ENCODE data around the gene MIF. TPM values are rescaled to one million over a fixed set of nuclear protein-coding genes. Genes with fewer than 3 reads are reported as not detected.

MIF gene
- total RNA-seq, result 1,000 to 10,000 TPM; 1,115 to 1,141 TPM

GRCh38 chr22:23893945-23894709 is at the start of gene MIF:
TSS of gene MIF (plus strand) at chr22:23894383. CDS start at chr22:23894475, 92 bp downstream.
- ChIA-PET POLR2A (interaction anchor here (0.6 to 2.5 kb wide), 12 partner anchors 10 to 1174 kb away, joined by 3 to 30 read pairs (median 6); partner anchors contain the start of genes CABIN1, SLC2A11 and ZNF70), CTCF (interaction anchor here (0.6 to 2.0 kb wide), 7 partner anchors 14 to 1417 kb away, joined by 3 to 13 read pairs (median 3); partner anchors contain the start of gene SLC2A11)

GRCh38 chr22:23844739-23845202 is 49.4 kb upstream of the MIF start:
- POLR2A ChIA-PET, result no interaction called here

GRCh38 chr22:23845265-23846080 is 48.7 kb upstream of the MIF start:
- POLR2A ChIA-PET, result no interaction called here

More at GRCh38 chr22:23844739-23845202, 49.4 kb upstream of the MIF start:
- CTCF ChIA-PET, result interaction anchor here (1.6 kb wide), 1 partner anchor 14 kb away, joined by 4 read pairs; no protein-coding TSS in a partner anchor

GRCh38 chr22:23846081-23846469 is 48.1 kb upstream of the MIF start:
- POLR2A ChIA-PET, result no interaction called here
- CTCF ChIA-PET, result interaction anchor here (1.6 kb wide), 1 partner anchor 13 kb away, joined by 4 read pairs; no protein-coding TSS in a partner anchor

More at GRCh38 chr22:23845265-23846080, 48.7 kb upstream of the MIF start:
- CTCF ChIA-PET, result interaction anchor here (1.6 kb wide), 1 partner anchor 13 kb away, joined by 4 read pairs; no protein-coding TSS in a partner anchor

- POLR2A ChIA-PET, result no interaction called here
- CTCF ChIA-PET, result interaction anchor here (0.7 to 3.3 kb wide), 2 partner anchors 11 to 19 kb away, joined by 3 to 24 read pairs; partner anchors contain the start of gene SLC2A11
Observed at GRCh38 chr22:23847310-23847920, 46.8 kb upstream of the MIF start.

- CTCF ChIA-PET, result interaction anchor here (1.1 to 3.3 kb wide), 3 partner anchors 10 to 80 kb away, joined by 3 to 24 read pairs (median 21); partner anchors contain the start of genes CHCHD10 and SLC2A11
Observed at GRCh38 chr22:23847991-23848864, 46.0 kb upstream of the MIF start.

GRCh38 chr22:23849009-23850006 is 44.9 kb upstream of the MIF start:
- ChIA-PET CTCF (interaction anchor here (0.6 to 3.3 kb wide), 30 partner anchors 8 to 251 kb away, joined by 3 to 24 read pairs (median 4); partner anchors contain the start of genes C22orf15, CHCHD10, DERL3 and SLC2A11), POLR2A (interaction anchor here (0.6 kb wide), 1 partner anchor 103 kb away, joined by 9 read pairs; no protein-coding TSS in a partner anchor)

More at GRCh38 chr22:23847991-23848864, 46.0 kb upstream of the MIF start:
- POLR2A ChIA-PET, result no interaction called here

- ChIA-PET CTCF (interaction anchor here (0.6 to 3.3 kb wide), 28 partner anchors 8 to 252 kb away, joined by 3 to 24 read pairs (median 4); partner anchors contain the start of genes C22orf15, CHCHD10, DERL3 and SLC2A11), POLR2A (interaction anchor here (0.6 kb wide), 1 partner anchor 104 kb away, joined by 9 read pairs; no protein-coding TSS in a partner anchor)
Observed at GRCh38 chr22:23850136-23850611, 44.0 kb upstream of the MIF start.

GRCh38 chr22:23856721-23857605 is 37.2 kb upstream of the MIF start:
- CTCF ChIA-PET, result interaction anchor here (0.6 to 2.7 kb wide), 4 partner anchors 8 to 264 kb away, joined by 3 to 24 read pairs (median 5); partner anchors contain the start of gene MIF
- POLR2A ChIA-PET, result interaction anchor here (0.6 to 2.0 kb wide), 9 partner anchors 37 to 482 kb away, joined by 3 to 24 read pairs (median 5); partner anchors contain the start of genes CABIN1, CHCHD10, MIF and MMP11

- POLR2A ChIA-PET, result interaction anchor here (0.6 to 2.0 kb wide), 10 partner anchors 36 to 639 kb away, joined by 3 to 24 read pairs (median 5); partner anchors contain the start of genes CABIN1, CHCHD10, MIF and MMP11
Observed at GRCh38 chr22:23857606-23858483, 36.3 kb upstream of the MIF start, which contains the start of gene SLC2A11. TSS of gene SLC2A11 (plus strand) at chr22:23857875. CDS start at chr22:23858000, 125 bp downstream.

GRCh38 chr22:23858484-23858815 is 35.7 kb upstream of the MIF start:
- POLR2A ChIA-PET, result interaction anchor here (0.6 to 2.0 kb wide), 2 partner anchors 91 to 640 kb away, joined by 5 to 11 read pairs; partner anchors contain the start of gene CHCHD10

More at GRCh38 chr22:23857606-23858483, 36.3 kb upstream of the MIF start, which contains the start of gene SLC2A11:
- CTCF ChIA-PET, result interaction anchor here (0.6 to 2.7 kb wide), 6 partner anchors 9 to 265 kb away, joined by 3 to 24 read pairs (median 4); partner anchors contain the start of gene MIF

GRCh38 chr22:23859201-23859600 is 35.0 kb upstream of the MIF start:
- POLR2A ChIA-PET, result no interaction called here
- CTCF ChIA-PET, result interaction anchor here (1.1 to 2.7 kb wide), 4 partner anchors 10 to 35 kb away, joined by 3 to 24 read pairs (median 6); partner anchors contain the start of gene MIF

More at GRCh38 chr22:23858484-23858815, 35.7 kb upstream of the MIF start:
- CTCF ChIA-PET, result interaction anchor here (1.1 to 2.7 kb wide), 4 partner anchors 9 to 36 kb away, joined by 3 to 24 read pairs (median 6); partner anchors contain the start of gene MIF

GRCh38 chr22:23860187-23860586 is 34.0 kb upstream of the MIF start:
- ChIA-PET POLR2A (interaction anchor here (0.6 kb wide), 1 partner anchor 34 kb away, joined by 3 read pairs; the partner anchor contains the start of gene MIF), CTCF (interaction anchor here (0.9 to 1.4 kb wide), 2 partner anchors 10 to 11 kb away, joined by 3 to 4 read pairs; no protein-coding TSS in a partner anchor)
